ENCODE measurements around the gene CPSF4.
"Not testable (repeated sequence)": the region's sequence is repeated elsewhere in the genome, so short reads cannot be mapped to it uniquely, and the experiment has no call there.

The CPSF4 gene

GRCh38 chr7:99420986-99421385 is 17.8 kb upstream of the CPSF4 start:
- Mint-ChIP-seq H3K27ac (no peak overlapping the region), H3K36me3 (ENCODE audit: low read depth) (peaks cover 36% of the 10 kb centered on the region), H3K27me3 (ENCODE audit: low read depth) (no peaks in the 10 kb centered on the region), H3K4me3 (no peak overlapping the region), H3K4me1 (ENCODE audit: low read depth) (peaks cover 6% of the 10 kb centered on the region), H3K9me3 (no peaks in the 10 kb centered on the region)

- Mint-ChIP-seq H3K4me1 (ENCODE audit: low read depth) (peaks cover 3% of the 10 kb centered on the region), H3K9me3 (no peaks in the 10 kb centered on the region), H3K27ac (no peak overlapping the region), H3K36me3 (ENCODE audit: low read depth) (peaks cover 26% of the 10 kb centered on the region), H3K4me3 (no peak overlapping the region), H3K27me3 (ENCODE audit: low read depth) (no peaks in the 10 kb centered on the region)
These were observed 16.6 kb upstream of the CPSF4 start for GRCh38 chr7:99422186-99422585.

- peaks cover 22% of the 10 kb centered on the region for H3K36me3 Mint-ChIP-seq (ENCODE audit: low read depth)
- H3K9me3 Mint-ChIP-seq, result no peaks in the 10 kb centered on the region
- H3K4me1 Mint-ChIP-seq (ENCODE audit: low read depth), result no peaks in the 10 kb centered on the region
- no peak overlapping the region for H3K27ac Mint-ChIP-seq
- H3K4me3 Mint-ChIP-seq, result no peak overlapping the region
- no peaks in the 10 kb centered on the region for H3K27me3 Mint-ChIP-seq (ENCODE audit: low read depth)
These were observed 16.1 kb upstream of the CPSF4 start for GRCh38 chr7:99422625-99423024.

GRCh38 chr7:99424932-99425730 is 13.6 kb upstream of the CPSF4 start:
- no peaks in the 10 kb centered on the region for H3K4me1 Mint-ChIP-seq (ENCODE audit: low read depth)
- no peak overlapping the region for H3K4me3 Mint-ChIP-seq
- no peak overlapping the region for H3K27ac Mint-ChIP-seq
- peaks cover 17% of the 10 kb centered on the region for H3K36me3 Mint-ChIP-seq (ENCODE audit: low read depth)
- no peaks in the 10 kb centered on the region for H3K27me3 Mint-ChIP-seq (ENCODE audit: low read depth)
- no peaks in the 10 kb centered on the region for H3K9me3 Mint-ChIP-seq

- Mint-ChIP-seq H3K4me1 (ENCODE audit: low read depth) (no peaks in the 10 kb centered on the region), H3K4me3 (no peak overlapping the region), H3K36me3 (ENCODE audit: low read depth) (peaks cover 22% of the 10 kb centered on the region), H3K27ac (no peak overlapping the region), H3K9me3 (no peaks in the 10 kb centered on the region), H3K27me3 (ENCODE audit: low read depth) (no peaks in the 10 kb centered on the region)
These were observed 9.7 kb upstream of the CPSF4 start for GRCh38 chr7:99428972-99429566.

GRCh38 chr7:99429756-99430155 is 9.0 kb upstream of the CPSF4 start:
- H3K27ac Mint-ChIP-seq, result no peak overlapping the region
- no peak overlapping the region for H3K4me3 Mint-ChIP-seq
- H3K4me1 Mint-ChIP-seq (ENCODE audit: low read depth), result no peaks in the 10 kb centered on the region
- no peaks in the 10 kb centered on the region for H3K9me3 Mint-ChIP-seq
- H3K36me3 Mint-ChIP-seq (ENCODE audit: low read depth), result peaks cover 22% of the 10 kb centered on the region
- H3K27me3 Mint-ChIP-seq (ENCODE audit: low read depth), result no peaks in the 10 kb centered on the region

- not testable (repeated sequence) for H3K4me3 Mint-ChIP-seq; H3K9me3 Mint-ChIP-seq; H3K27ac Mint-ChIP-seq; H3K4me1 Mint-ChIP-seq (ENCODE audit: low read depth); H3K27me3 Mint-ChIP-seq (ENCODE audit: low read depth)
- peaks cover 20% of the 10 kb centered on the region for H3K36me3 Mint-ChIP-seq (ENCODE audit: low read depth)
These were observed 6.8 kb upstream of the CPSF4 start for GRCh38 chr7:99431756-99432540.

- H3K27me3 Mint-ChIP-seq (ENCODE audit: low read depth), result no peaks in the 10 kb centered on the region
- no peaks in the 10 kb centered on the region for H3K9me3 Mint-ChIP-seq
- peaks cover 5% of the 10 kb centered on the region for H3K4me1 Mint-ChIP-seq (ENCODE audit: low read depth)
- H3K4me3 Mint-ChIP-seq, result no peak overlapping the region
- H3K36me3 Mint-ChIP-seq (ENCODE audit: low read depth), result peaks cover 17% of the 10 kb centered on the region
- H3K27ac Mint-ChIP-seq, result no peak overlapping the region
These were observed 5.6 kb upstream of the CPSF4 start for GRCh38 chr7:99433158-99433557.

GRCh38 chr7:99437946-99438572 is 684 bp upstream of the CPSF4 start:
- Mint-ChIP-seq H3K27me3 (ENCODE audit: low read depth) (no peaks in the 10 kb centered on the region), H3K36me3 (ENCODE audit: low read depth) (peaks cover 15% of the 10 kb centered on the region), H3K4me3 (peak overlapping the region; percentile 97), H3K27ac (peak overlapping the region; percentile 90), H3K4me1 (ENCODE audit: low read depth) (peaks cover 21% of the 10 kb centered on the region), H3K9me3 (no peaks in the 10 kb centered on the region)

- Mint-ChIP-seq H3K27ac (peak overlapping the region; percentile 86), H3K27me3 (ENCODE audit: low read depth) (no peaks in the 10 kb centered on the region), H3K9me3 (no peaks in the 10 kb centered on the region)
These were observed 1.5 kb downstream of the CPSF4 start for GRCh38 chr7:99440195-99440594.

GRCh38 chr7:99446096-99446495 is 7.4 kb downstream of the CPSF4 start:
- Mint-ChIP-seq H3K27me3 (ENCODE audit: low read depth) (no peaks in the 10 kb centered on the region), H3K4me1 (ENCODE audit: low read depth) (peaks cover 9% of the 10 kb centered on the region), H3K36me3 (ENCODE audit: low read depth) (peaks cover 49% of the 10 kb centered on the region), H3K9me3 (no peaks in the 10 kb centered on the region), H3K4me3 (no peak overlapping the region), H3K27ac (no peak overlapping the region)

More at GRCh38 chr7:99440195-99440594, 1.5 kb downstream of the CPSF4 start:
- Mint-ChIP-seq H3K4me3 (peak overlapping the region; percentile 97), H3K36me3 (ENCODE audit: low read depth) (peaks cover 20% of the 10 kb centered on the region), H3K4me1 (ENCODE audit: low read depth) (peaks cover 24% of the 10 kb centered on the region)

GRCh38 chr7:99447943-99448342 is 9.2 kb downstream of the CPSF4 start:
- Mint-ChIP-seq H3K27ac (no peak overlapping the region), H3K36me3 (ENCODE audit: low read depth) (peaks cover 46% of the 10 kb centered on the region), H3K27me3 (ENCODE audit: low read depth) (no peaks in the 10 kb centered on the region), H3K4me3 (no peak overlapping the region), H3K4me1 (ENCODE audit: low read depth) (peaks cover 4% of the 10 kb centered on the region), H3K9me3 (no peaks in the 10 kb centered on the region)

- Mint-ChIP-seq H3K4me3 (no peak overlapping the region), H3K36me3 (ENCODE audit: low read depth) (peaks cover 45% of the 10 kb centered on the region), H3K27ac (no peak overlapping the region), H3K4me1 (ENCODE audit: low read depth) (no peaks in the 10 kb centered on the region), H3K9me3 (no peaks in the 10 kb centered on the region), H3K27me3 (ENCODE audit: low read depth) (no peaks in the 10 kb centered on the region)
These were observed 10.1 kb downstream of the CPSF4 start for GRCh38 chr7:99448855-99449254.

- H3K4me3 Mint-ChIP-seq, result no peak overlapping the region
- H3K36me3 Mint-ChIP-seq (ENCODE audit: low read depth), result peaks cover 48% of the 10 kb centered on the region
- no peaks in the 10 kb centered on the region for H3K27me3 Mint-ChIP-seq (ENCODE audit: low read depth)
- H3K4me1 Mint-ChIP-seq (ENCODE audit: low read depth), result no peaks in the 10 kb centered on the region
- no peak overlapping the region for H3K27ac Mint-ChIP-seq
- H3K9me3 Mint-ChIP-seq, result no peaks in the 10 kb centered on the region
These were observed 10.6 kb downstream of the CPSF4 start for GRCh38 chr7:99449326-99449725.

All from T-helper 1 cell treated with Interleukin-12 subunit alpha and Interleukin-12 subunit beta and Interleukin-4 antibody, amounts not matched to agents 30 μg/mL and 1 μg/mL, for 36 hours (primary cell).